ENCODE measurements around the gene ZDHHC7. TPM values are rescaled to one million over a fixed set of nuclear protein-coding genes. Genes with fewer than 3 reads are reported as not detected.

Gene ZDHHC7
- total and polyA plus RNA-seq, 2 of the 8 experiments (the other 6 are each of a cell fraction or from before 2014, with no cell fraction given), result 40.5 to 56.3 TPM

GRCh38 chr16:85027349-85027957, 16.1 kb upstream of the ZDHHC7 start, which contains the start of gene KIAA0513:
Gene KIAA0513 (plus strand): TSS chr16:85027795. CDS start chr16:85067072, 39,277 bp downstream.
- peaks cover 5% of the 10 kb centered on the region for H3K23me2 ChIP-seq (ENCODE audit: low read depth, low read length)
- TF ChIP-seq TBP (IDR thresholded peaks at IDR 0.05; ENCODE audit: low read depth, low read length) (peak; percentile 9; the same call in 1 of the 2 replicates), SIN3A (conservative IDR thresholded peaks at IDR 0.05 in 1 of 2, IDR thresholded peaks at IDR 0.05 in 1 of 2; ENCODE audit: low read depth in 1 of 2, low read length in 2 of 2) (peak in 1 of 2 experiments; percentile 81; a peak in 2 of 4 replicates), POU5F1 (IDR thresholded peaks at IDR 0.05; ENCODE audit: low read depth, low read length) (no peak), ATF3 (IDR thresholded peaks at IDR 0.05; ENCODE audit: insufficient read depth, low read depth, low read length) (peak; percentile 80; the same call in 1 of the 2 replicates), SUZ12 (IDR thresholded peaks at IDR 0.05; ENCODE audit: low read length) (no peak), NRF1 (IDR thresholded peaks at IDR 0.05; ENCODE audit: low read depth, low read length) (peak; percentile 75), RNF2 (IDR thresholded peaks at IDR 0.05; ENCODE audit: borderline replicate concordance, low read depth, low read length, missing control alignments, poor library complexity, severe bottlenecking) (no peak), HDAC6 (IDR thresholded peaks at IDR 0.05; ENCODE audit: low read depth, low read length) (no peak)
- TF ChIP-seq, protein P1, sequence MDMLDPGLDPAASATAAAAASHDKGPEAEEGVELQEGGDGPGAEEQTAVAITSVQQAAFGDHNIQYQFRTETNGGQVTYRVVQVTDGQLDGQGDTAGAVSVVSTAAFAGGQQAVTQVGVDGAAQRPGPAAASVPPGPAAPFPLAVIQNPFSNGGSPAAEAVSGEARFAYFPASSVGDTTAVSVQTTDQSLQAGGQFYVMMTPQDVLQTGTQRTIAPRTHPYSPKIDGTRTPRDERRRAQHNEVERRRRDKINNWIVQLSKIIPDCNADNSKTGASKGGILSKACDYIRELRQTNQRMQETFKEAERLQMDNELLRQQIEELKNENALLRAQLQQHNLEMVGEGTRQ (IDR thresholded peaks at IDR 0.05; ENCODE audit: low read length), result peak; percentile 95

More at GRCh38 chr16:85027349-85027957, 16.1 kb upstream of the ZDHHC7 start, which contains the start of gene KIAA0513:
- Histone ChIP-seq H4K91ac (replicated peaks; ENCODE audit: insufficient read length, low read length) (no peak within 1 kb of the TSS), H3K4me3 (ENCODE audit: extremely low read depth in 1 of 4, insufficient read depth in 2 of 4, low read depth in 3 of 4, low read length in 4 of 4) (peak within 1 kb of the TSS; percentile 70 to 92 (median 79)), H3K79me2 (ENCODE audit: control insufficient read depth in 1 of 2, insufficient read depth in 2 of 2, low read length in 2 of 2) (no peaks in the 10 kb centered on the region), H2BK5ac (ENCODE audit: low read depth, low read length) (no peak within 1 kb of the TSS; the same call in 1 of the 2 replicates), H3K4ac (replicated peaks; ENCODE audit: insufficient read length, low read depth, low read length) (peak within 1 kb of the TSS; percentile 80), H2BK15ac (ENCODE audit: low read length) (no peak within 1 kb of the TSS), H2BK12ac (ENCODE audit: low read depth, low read length) (no peak within 1 kb of the TSS), H3K36me3 (ENCODE audit: control insufficient read depth in 2 of 4, insufficient read depth in 4 of 4, low read length in 3 of 4) (no peaks in the 10 kb centered on the region), H3K18ac (ENCODE audit: extremely low read depth, low read length) (peak within 1 kb of the TSS; percentile 75; the same call in 1 of the 2 replicates), H3K27me3 (replicated peaks in 1 of 4; ENCODE audit: control insufficient read depth in 3 of 4, extremely low read depth in 1 of 4, insufficient read depth in 3 of 4, low read length in 3 of 4) (peaks cover 0 to 14% (median 7%) of the 10 kb centered on the region in 4 experiments; a peak in 4 of 7 replicates), H3K79me1 (ENCODE audit: low read depth, low read length) (no peaks in the 10 kb centered on the region; the same call in 1 of the 2 replicates), H3K4me2 (ENCODE audit: insufficient read depth in 1 of 2, low read depth in 2 of 2, low read length in 2 of 2) (peak within 1 kb of the TSS; percentile 83 to 85), H2AFZ (ENCODE audit: low read length) (peak within 1 kb of the TSS; percentile 52; the same call in 1 of the 2 replicates), H4K20me1 (replicated peaks in 1 of 2; ENCODE audit: control insufficient read depth in 1 of 2, insufficient read depth in 2 of 2, low read length in 2 of 2) (no peaks in the 10 kb centered on the region), H3K9ac (replicated peaks in 1 of 4; ENCODE audit: extremely low read depth in 1 of 4, low read depth in 3 of 4, low read length in 3 of 4) (peak within 1 kb of the TSS in 3 of 4 experiments; percentile 42 to 62 (median 51); a peak in 3 of 7 replicates), H3K14ac (ENCODE audit: insufficient read length) (no peak within 1 kb of the TSS), H4K8ac (ENCODE audit: extremely low read depth, insufficient read depth, low read length) (no peak within 1 kb of the TSS; the same call in 1 of the 2 replicates), H3K9me3 (ENCODE audit: insufficient read depth in 2 of 2, low read depth in 1 of 2, low read length in 1 of 2) (no peaks in the 10 kb centered on the region), H2BK20ac (ENCODE audit: low read length) (no peak within 1 kb of the TSS), H3K27ac (ENCODE audit: low read depth, low read length) (no peak within 1 kb of the TSS), H2AK5ac (ENCODE audit: low read depth, low read length) (no peak within 1 kb of the TSS), H4K5ac (ENCODE audit: insufficient read length, low read depth, low read length) (peak within 1 kb of the TSS; percentile 62), H3K23ac (ENCODE audit: insufficient read length) (no peak within 1 kb of the TSS), H3K56ac (replicated peaks; ENCODE audit: insufficient read length, low read depth, low read length) (peak within 1 kb of the TSS; percentile 43), H3K4me1 (replicated peaks in 1 of 4; ENCODE audit: control insufficient read depth in 3 of 4, insufficient read depth in 4 of 4, low read length in 3 of 4) (peaks cover 3 to 7% (median 3%) of the 10 kb centered on the region in 4 experiments; a peak in 5 of 7 replicates), H2BK120ac (replicated peaks; ENCODE audit: low read depth, low read length) (no peak within 1 kb of the TSS)
- 2% methylated on average over 41 of the region's 59 CpGs; no CpG with 5 or more reads in 1 of the 2 experiments for WGBS, 2 experiments (ENCODE audit: extremely low coverage in 1 of 2, insufficient coverage in 1 of 2, insufficient read length in 1 of 2, insufficient replicate concordance in 2 of 2, low coverage in 1 of 2, low lambda C conversion rate in 2 of 2, missing lambda C conversion rate in 1 of 2)
- CTCF ChIA-PET (ENCODE audit: partially characterized antibody), result interaction anchor here (1.0 to 4.6 kb wide), 12 partner anchors 9 to 102 kb away, joined by 3 to 26 read pairs (median 4); partner anchors contain the start of gene ZDHHC7
- POLR2A ChIA-PET (ENCODE audit: partially characterized antibody), result interaction anchor here (0.8 to 2.6 kb wide), 2 partner anchors 16 to 52 kb away, joined by 3 to 12 read pairs; partner anchors contain the start of gene ZDHHC7
- DNase-seq (ENCODE audit: low read depth in 1 of 2, low spot score in 2 of 2), result peak; percentile 73 to 97
- no peak for FAIRE-seq

Measured in H1 (cell line).